Upper lobe of left lung (tissue), 6 donors: ENCODE measurements around the gene PIANP. TPM values are rescaled to one million over a fixed set of nuclear protein-coding genes. Genes with fewer than 3 reads are reported as not detected.

Source experiments
- ATAC-seq, 2 donors: fragments of 200-7000 bp; cut with Tn5 transposase; one replicate each; pipeline ENCODE4 v1.9.1; 2022; ENCODE audit warnings: mild to moderate bottlenecking in 2 of 2, moderate library complexity in 2 of 2; ENCODE audit not compliant: low FRiP score in 2 of 2
- DNase-seq, 2 donors: peaks; one replicate each; pipeline ENCODE4 v3.0.0-alpha.2; 2019 to 2020
- H3K27ac ChIP-seq, 4 donors: fragments of 200-600 bp; sonication (generic); one replicate each; pipeline ENCODE4 v1.5.1; 2016 to 2019
- H3K27me3 ChIP-seq, 4 donors: fragments of 200-600 bp; sonication (generic); one replicate each; pipeline ENCODE4 v1.5.1; 2017 to 2019
- H3K36me3 ChIP-seq, 4 donors: fragments of 200-600 bp; sonication (generic); one replicate each; pipeline ENCODE4 v1.5.1; 2016 to 2019
- H3K4me1 ChIP-seq, 4 donors: fragments of 200-600 bp; sonication (generic); one replicate each; pipeline ENCODE4 v1.5.1; 2018 to 2019
- H3K4me3 ChIP-seq, 4 donors: fragments of 200-600 bp; sonication (generic); one replicate each; pipeline ENCODE4 v1.5.1; 2017 to 2019; ENCODE audit warnings: mild to moderate bottlenecking in 2 of 4, moderate library complexity in 1 of 4
- H3K9me3 ChIP-seq, 4 donors: fragments of 200-600 bp; sonication (generic); one replicate each; pipeline ENCODE4 v1.5.1; 2018 to 2019
- EP300 ChIP-seq, 4 donors: sonication (generic); formaldehyde crosslinking; IDR thresholded peaks; one replicate each; pipeline ENCODE4 v1.5.1; 2017; ENCODE audit warnings: antibody characterized with exemption in 4 of 4, control low read depth in 2 of 4
- POLR2A ChIP-seq, 4 donors: fragments of 450-650 bp; IDR thresholded peaks; one replicate each; pipeline ENCODE4 v1.5.1; 2016 to 2017; ENCODE audit warnings: antibody characterized with exemption in 4 of 4, mild to moderate bottlenecking in 2 of 4
- POLR2AphosphoS5 ChIP-seq, 2 donors: sonication (generic); formaldehyde crosslinking; IDR thresholded peaks; one replicate each; pipeline ENCODE4 v1.5.1; 2017; ENCODE audit warnings: antibody characterized with exemption in 2 of 2
- WGBS, 2 donors: methylation state at CpG; one replicate each; pipeline ENCODE4 v1.1.5; 2017 to 2018; 5-methylcytosine and 5-hydroxymethylcytosine counted together
- total RNA-seq, 6 donors: library from RNA; depleted of rRNA in 4 of 6; stranded (reverse); fragments of >200 nt in 4 of 6; gene quantifications; one replicate each; pipeline versions ENCODE4 v1.1.0 to v1.2.1, GENCODE V29; 2016 to 2021
- TF ChIP-seq, protein P1 (sequence below), 6 experiments: fragments of 450-650 bp in 4 of 6; fragments of 200-600 bp in 2 of 6; sonication (generic) in 2 of 6; IDR thresholded peaks; one replicate each; pipeline ENCODE4 v1.5.1; 2016 to 2019; ENCODE audit warnings: antibody characterized with exemption in 6 of 6
- donor health status: DM: no; HTN: no; CAD: no; lungs with moderate emphysema.
- donor health status: DM: no; HTN: yes; CAD: no; lungs with severe emphysema.

PIANP gene
- total RNA-seq, 6 donors from 2014 or later: 0.13 to 0.83 (median 0.39) TPM; not detected in 3

DNA sequence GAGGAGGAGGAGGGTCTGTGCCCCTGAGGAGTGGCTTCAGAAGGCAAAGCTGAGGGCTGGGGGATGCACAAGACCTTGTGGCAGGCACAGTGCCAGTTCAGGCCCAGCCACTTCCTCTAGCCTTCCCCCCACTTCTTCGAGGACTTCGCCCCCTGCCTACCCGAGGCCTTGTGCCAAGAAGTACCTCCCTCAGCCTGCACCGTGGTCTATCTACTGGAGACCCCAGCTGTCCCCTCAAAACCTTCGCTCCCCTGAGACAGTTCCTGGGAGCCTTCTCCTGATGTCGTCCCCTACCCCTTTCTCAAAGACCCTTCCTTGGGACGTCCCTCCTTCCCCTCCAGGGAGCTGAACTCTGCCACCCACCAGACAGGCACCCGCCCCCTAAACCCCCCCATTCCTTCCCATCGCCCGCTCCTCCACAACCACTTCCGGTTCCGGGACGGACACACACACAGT lies 12.0 kb downstream of the PIANP start:
- ATAC-seq (peak in 1 of 2 donors; percentile 0), DNase-seq (peak in 1 of 2 donors; percentile 35)
- H3K4me1 ChIP-seq: peaks cover 36 to 54% (median 44%) of the 10 kb centered on the region in 4 donors
- H3K36me3 ChIP-seq: peaks cover 0 to 9% (median under 1%) of the 10 kb centered on the region in 4 donors
- H3K4me3 ChIP-seq: peak overlapping the region; percentile 38 to 97 (median 70)
- H3K9me3 ChIP-seq: no peaks in the 10 kb centered on the region
- no peaks in the 10 kb centered on the region for H3K27me3 ChIP-seq
- WGBS, 2 donors: 0% methylated on average over 8 to 13 of the region's 13 CpGs
- TF ChIP-seq POLR2AphosphoS5 (IDR thresholded peaks at IDR 0.05): peak in 1 of 2 donors; percentile 4
- TF ChIP-seq POLR2A (IDR thresholded peaks at IDR 0.05): peak in 1 of 4 donors; percentile 17
- TF ChIP-seq, protein P1, sequence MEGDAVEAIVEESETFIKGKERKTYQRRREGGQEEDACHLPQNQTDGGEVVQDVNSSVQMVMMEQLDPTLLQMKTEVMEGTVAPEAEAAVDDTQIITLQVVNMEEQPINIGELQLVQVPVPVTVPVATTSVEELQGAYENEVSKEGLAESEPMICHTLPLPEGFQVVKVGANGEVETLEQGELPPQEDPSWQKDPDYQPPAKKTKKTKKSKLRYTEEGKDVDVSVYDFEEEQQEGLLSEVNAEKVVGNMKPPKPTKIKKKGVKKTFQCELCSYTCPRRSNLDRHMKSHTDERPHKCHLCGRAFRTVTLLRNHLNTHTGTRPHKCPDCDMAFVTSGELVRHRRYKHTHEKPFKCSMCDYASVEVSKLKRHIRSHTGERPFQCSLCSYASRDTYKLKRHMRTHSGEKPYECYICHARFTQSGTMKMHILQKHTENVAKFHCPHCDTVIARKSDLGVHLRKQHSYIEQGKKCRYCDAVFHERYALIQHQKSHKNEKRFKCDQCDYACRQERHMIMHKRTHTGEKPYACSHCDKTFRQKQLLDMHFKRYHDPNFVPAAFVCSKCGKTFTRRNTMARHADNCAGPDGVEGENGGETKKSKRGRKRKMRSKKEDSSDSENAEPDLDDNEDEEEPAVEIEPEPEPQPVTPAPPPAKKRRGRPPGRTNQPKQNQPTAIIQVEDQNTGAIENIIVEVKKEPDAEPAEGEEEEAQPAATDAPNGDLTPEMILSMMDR (IDR thresholded peaks at IDR 0.05): no peak
- TF ChIP-seq EP300 (IDR thresholded peaks at IDR 0.05): no peak
- H3K27ac ChIP-seq: peak overlapping the region; percentile 94 to 97 (median 94)

DNA sequence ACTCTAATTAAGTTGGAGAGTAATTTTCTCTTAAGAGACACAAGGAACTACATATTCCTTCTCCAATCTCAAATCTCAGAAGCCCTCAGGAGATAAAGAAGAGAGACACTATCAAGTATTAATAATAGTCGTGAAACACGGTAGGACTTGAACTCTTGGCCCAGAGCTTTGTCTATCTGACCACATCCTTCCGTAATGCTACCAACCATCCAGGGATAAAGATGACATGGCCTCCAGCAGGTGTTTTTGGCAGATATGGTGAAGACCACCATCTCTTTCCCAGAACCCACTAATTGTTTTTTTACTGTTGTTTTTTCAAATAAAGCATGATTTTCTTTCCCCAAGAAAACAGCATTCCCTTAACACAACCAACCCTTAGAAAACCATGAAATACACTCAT lies 14.8 kb downstream of the PIANP start:
- ATAC-seq: no peak
- no peak overlapping the region for H3K27ac ChIP-seq
- WGBS, 2 donors: 70 to 80% methylated on average over 3 of the region's 3 CpGs

GRCh38 chr12:6684609-6685008 lies 16.0 kb downstream of the PIANP start:
- Histone ChIP-seq H3K9me3 (no peaks in the 10 kb centered on the region), H3K27me3 (no peaks in the 10 kb centered on the region), H3K4me3 (no peak overlapping the region), H3K36me3 (peaks cover 0 to 37% (median 8%) of the 10 kb centered on the region in 4 donors), H3K4me1 (peaks cover 25 to 40% (median 27%) of the 10 kb centered on the region in 4 donors), H3K27ac (no peak overlapping the region)
- 70 to 74% methylated on average over 6 of the region's 6 CpGs for WGBS, 2 donors
- no peak for DNase-seq
- no peak for ATAC-seq
- TF ChIP-seq EP300 (IDR thresholded peaks at IDR 0.05) (no peak), POLR2AphosphoS5 (IDR thresholded peaks at IDR 0.05) (no peak)
- TF ChIP-seq, protein P1 (IDR thresholded peaks at IDR 0.05): peak in 4 of 6 experiments; percentile 27 to 44 (median 36)

More for the DNA sequence above, 14.8 kb downstream of the PIANP start:
- TF ChIP-seq POLR2A (IDR thresholded peaks at IDR 0.05): no peak
- no peak for TF ChIP-seq EP300 (IDR thresholded peaks at IDR 0.05)
- TF ChIP-seq POLR2AphosphoS5 (IDR thresholded peaks at IDR 0.05): no peak
- TF ChIP-seq, protein P1 (IDR thresholded peaks at IDR 0.05): no peak
- DNase-seq: no peak
- no peaks in the 10 kb centered on the region for H3K9me3 ChIP-seq
- peaks cover 0 to 28% (median under 1%) of the 10 kb centered on the region in 4 donors for H3K36me3 ChIP-seq
- no peaks in the 10 kb centered on the region for H3K27me3 ChIP-seq
- H3K4me3 ChIP-seq: no peak overlapping the region
- peaks cover 34 to 51% (median 36%) of the 10 kb centered on the region in 4 donors for H3K4me1 ChIP-seq

DNA sequence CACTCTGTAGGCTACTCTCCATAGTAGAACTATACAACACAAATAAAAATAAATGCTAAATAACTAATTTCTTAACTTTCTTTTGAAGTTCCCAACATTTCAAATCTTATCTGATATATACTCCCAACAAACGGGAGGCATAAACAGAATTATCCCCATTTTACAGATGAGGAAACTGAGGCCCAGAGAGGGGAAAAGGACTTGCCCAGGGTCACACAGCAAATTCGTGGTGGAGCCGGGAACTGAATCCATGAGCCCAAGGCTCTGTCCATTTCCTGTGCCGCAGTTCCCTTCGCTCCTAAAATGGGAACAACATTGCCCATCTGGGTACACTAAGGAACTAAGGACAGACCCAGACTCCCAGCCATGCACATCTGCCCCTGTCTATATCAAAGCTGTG lies 23.7 kb downstream of the PIANP start:
- WGBS, 2 donors: 85 to 97% methylated on average over 5 of the region's 5 CpGs
- Histone ChIP-seq H3K4me3 (no peak overlapping the region), H3K36me3 (peaks cover 50 to 93% (median 77%) of the 10 kb centered on the region in 4 donors), H3K4me1 (no peaks in the 10 kb centered on the region), H3K27me3 (no peaks in the 10 kb centered on the region), H3K27ac (no peak overlapping the region), H3K9me3 (no peaks in the 10 kb centered on the region)
- DNase-seq: no peak
- no peak for ATAC-seq
- TF ChIP-seq, protein P1 (IDR thresholded peaks at IDR 0.05): no peak
- TF ChIP-seq EP300 (IDR thresholded peaks at IDR 0.05) (no peak), POLR2A (IDR thresholded peaks at IDR 0.05) (no peak), POLR2AphosphoS5 (IDR thresholded peaks at IDR 0.05) (no peak)

DNA sequence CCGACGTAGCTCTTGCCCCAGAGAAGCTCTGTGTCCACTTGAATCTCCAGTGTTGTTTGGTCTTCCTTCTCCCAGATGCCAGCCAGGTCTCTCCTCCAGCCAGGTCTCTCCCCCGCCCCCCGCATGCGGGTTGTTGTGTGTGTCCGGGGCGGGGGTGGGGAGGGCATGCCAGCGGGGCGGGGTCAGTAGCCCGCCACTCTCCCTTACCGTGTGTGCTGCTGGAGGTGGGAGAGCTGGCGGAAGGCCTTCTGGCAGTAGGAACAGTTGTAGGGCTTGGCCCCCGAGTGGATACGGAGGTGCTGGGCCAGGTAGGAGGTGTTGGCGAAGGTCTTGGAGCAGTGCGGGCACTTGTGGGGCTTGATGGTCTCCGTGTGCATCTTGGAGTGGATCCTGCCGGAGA lies 28.5 kb downstream of the PIANP start:
- no peak overlapping the region for H3K27ac ChIP-seq
- H3K4me1 ChIP-seq: no peaks in the 10 kb centered on the region
- H3K4me3 ChIP-seq: no peak overlapping the region
- H3K36me3 ChIP-seq: peaks cover 64 to 100% (median 95%) of the 10 kb centered on the region in 4 donors
- no peaks in the 10 kb centered on the region for H3K27me3 ChIP-seq
- TF ChIP-seq, protein P1 (IDR thresholded peaks at IDR 0.05): no peak
- TF ChIP-seq POLR2A (IDR thresholded peaks at IDR 0.05) (no peak), EP300 (IDR thresholded peaks at IDR 0.05) (no peak), POLR2AphosphoS5 (IDR thresholded peaks at IDR 0.05) (no peak)
- 90 to 94% methylated on average over 12 to 18 of the region's 18 CpGs for WGBS, 2 donors
- no peaks in the 10 kb centered on the region for H3K9me3 ChIP-seq
- DNase-seq (peak in 1 of 2 donors; percentile 44), ATAC-seq (no peak)
